ENCODE results near the gene CACNB1. TPM values are rescaled to one million over a fixed set of nuclear protein-coding genes. Genes with fewer than 3 reads are reported as not detected.

CACNB1 gene
- total RNA-seq, 4 donors from 2014 or later: 3.6 to 7.9 (median 5.9) TPM

GRCh38 chr17:39243155-39243554 is 45.7 kb upstream of the CACNB1 start:
- H3K36me3 ChIP-seq: no peaks in the 10 kb centered on the region
- no peak overlapping the region for H3K27ac ChIP-seq
- no peaks in the 10 kb centered on the region for H3K9me3 ChIP-seq
- peaks cover 0 to 18% (median 0%) of the 10 kb centered on the region in 3 donors for H3K4me1 ChIP-seq
- no peak for ATAC-seq
- H3K4me3 ChIP-seq: no peak overlapping the region
- TF ChIP-seq EP300 (IDR thresholded peaks at IDR 0.05): no peak
- TF ChIP-seq POLR2A (IDR thresholded peaks at IDR 0.05): no peak
- no peak for TF ChIP-seq POLR2AphosphoS5 (IDR thresholded peaks at IDR 0.05)
- TF ChIP-seq, protein P1, sequence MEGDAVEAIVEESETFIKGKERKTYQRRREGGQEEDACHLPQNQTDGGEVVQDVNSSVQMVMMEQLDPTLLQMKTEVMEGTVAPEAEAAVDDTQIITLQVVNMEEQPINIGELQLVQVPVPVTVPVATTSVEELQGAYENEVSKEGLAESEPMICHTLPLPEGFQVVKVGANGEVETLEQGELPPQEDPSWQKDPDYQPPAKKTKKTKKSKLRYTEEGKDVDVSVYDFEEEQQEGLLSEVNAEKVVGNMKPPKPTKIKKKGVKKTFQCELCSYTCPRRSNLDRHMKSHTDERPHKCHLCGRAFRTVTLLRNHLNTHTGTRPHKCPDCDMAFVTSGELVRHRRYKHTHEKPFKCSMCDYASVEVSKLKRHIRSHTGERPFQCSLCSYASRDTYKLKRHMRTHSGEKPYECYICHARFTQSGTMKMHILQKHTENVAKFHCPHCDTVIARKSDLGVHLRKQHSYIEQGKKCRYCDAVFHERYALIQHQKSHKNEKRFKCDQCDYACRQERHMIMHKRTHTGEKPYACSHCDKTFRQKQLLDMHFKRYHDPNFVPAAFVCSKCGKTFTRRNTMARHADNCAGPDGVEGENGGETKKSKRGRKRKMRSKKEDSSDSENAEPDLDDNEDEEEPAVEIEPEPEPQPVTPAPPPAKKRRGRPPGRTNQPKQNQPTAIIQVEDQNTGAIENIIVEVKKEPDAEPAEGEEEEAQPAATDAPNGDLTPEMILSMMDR (IDR thresholded peaks at IDR 0.05): no peak
- H3K27me3 ChIP-seq: peaks cover 49% of the 10 kb centered on the region
- 51 to 66% methylated on average over 4 to 7 of the region's 8 CpGs for WGBS, 2 donors (ENCODE audit: low coverage in 1 of 2)

DNA sequence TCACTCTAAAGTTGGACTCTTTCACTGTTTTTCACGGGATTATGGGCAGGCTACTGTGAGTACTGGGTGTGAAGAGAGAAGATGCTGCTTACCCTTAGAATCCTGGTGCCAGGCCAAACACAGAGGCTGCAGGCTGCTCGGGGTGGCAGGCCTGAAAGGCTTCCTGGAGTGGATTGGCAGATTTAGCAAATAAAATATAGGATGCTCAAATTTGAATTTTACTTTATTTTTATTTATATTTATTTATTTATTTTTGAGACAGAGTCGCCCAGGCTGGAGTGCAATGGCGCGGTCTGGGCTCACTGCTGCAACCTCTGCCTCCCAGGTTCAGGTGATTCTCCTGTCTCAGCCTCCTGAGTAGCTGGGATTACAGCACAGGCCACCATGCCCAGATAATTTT is 43.2 kb upstream of the CACNB1 start:
- TF ChIP-seq, protein P1 (IDR thresholded peaks at IDR 0.05): no peak
- no peak for TF ChIP-seq POLR2AphosphoS5 (IDR thresholded peaks at IDR 0.05)
- no peak for TF ChIP-seq POLR2A (IDR thresholded peaks at IDR 0.05)
- TF ChIP-seq EP300 (IDR thresholded peaks at IDR 0.05): no peak
- Histone ChIP-seq H3K4me1 (peaks cover 0 to 20% (median 0%) of the 10 kb centered on the region in 3 donors), H3K27ac (no peak overlapping the region), H3K27me3 (peaks cover 72% of the 10 kb centered on the region), H3K9me3 (no peaks in the 10 kb centered on the region), H3K4me3 (no peak overlapping the region), H3K36me3 (no peaks in the 10 kb centered on the region)
- WGBS, 2 donors (ENCODE audit: low coverage in 1 of 2): 76 to 90% methylated on average over 3 to 4 of the region's 5 CpGs
- ATAC-seq: no peak

- Histone ChIP-seq H3K4me1 (peaks cover 0 to 13% (median 0%) of the 10 kb centered on the region in 3 donors), H3K4me3 (no peak overlapping the region), H3K9me3 (no peaks in the 10 kb centered on the region), H3K36me3 (no peaks in the 10 kb centered on the region), H3K27ac (no peak overlapping the region), H3K27me3 (peaks cover 81% of the 10 kb centered on the region)
- ATAC-seq: no peak
- WGBS, 2 donors (ENCODE audit: low coverage in 1 of 2): 43 to 80% methylated on average over 3 to 7 of the region's 16 CpGs
- no peak for TF ChIP-seq POLR2AphosphoS5 (IDR thresholded peaks at IDR 0.05)
- no peak for TF ChIP-seq EP300 (IDR thresholded peaks at IDR 0.05)
- no peak for TF ChIP-seq POLR2A (IDR thresholded peaks at IDR 0.05)
- TF ChIP-seq, protein P1 (IDR thresholded peaks at IDR 0.05): peak in 2 of 4 experiments; percentile 26 to 55
Measured at GRCh38 chr17:39239640-39240314, 42.3 kb upstream of the CACNB1 start.

DNA sequence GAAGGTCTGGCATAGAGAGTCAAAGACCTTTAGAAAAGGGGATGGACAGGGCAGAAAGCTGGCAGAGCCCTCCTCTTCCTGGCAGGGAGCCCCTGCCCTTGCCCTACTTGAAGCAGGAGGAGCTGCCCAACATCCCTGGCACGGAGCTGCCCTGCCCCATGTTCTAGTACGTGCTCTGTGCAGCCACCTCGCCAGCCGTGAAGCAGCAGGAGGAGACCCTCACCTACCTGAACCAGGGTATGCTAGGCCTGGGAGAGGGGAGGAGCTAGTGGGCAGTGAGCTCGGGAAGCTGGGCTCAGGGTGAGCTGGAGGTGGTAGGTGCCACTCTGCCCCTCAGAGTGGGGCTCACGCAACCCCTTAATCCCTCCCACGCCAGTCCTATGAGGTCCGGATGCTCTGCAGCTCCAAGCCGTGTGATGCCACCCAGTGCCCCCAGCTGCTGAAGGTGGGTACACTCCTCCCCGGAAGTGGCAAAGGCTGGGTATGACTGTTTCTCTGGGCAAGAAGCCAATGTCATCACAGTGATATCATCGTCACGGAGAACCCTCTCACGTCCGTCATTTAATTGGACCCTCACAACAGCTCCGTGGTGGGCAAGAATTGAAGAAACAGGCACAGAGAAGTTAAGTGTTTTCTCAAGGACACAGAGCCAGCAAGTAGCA is 41.0 kb upstream of the CACNB1 start:
- Histone ChIP-seq H3K4me3 (no peak overlapping the region), H3K27ac (no peak overlapping the region), H3K36me3 (no peaks in the 10 kb centered on the region), H3K9me3 (no peaks in the 10 kb centered on the region), H3K27me3 (peaks cover 93% of the 10 kb centered on the region), H3K4me1 (peaks cover 0 to 7% (median 0%) of the 10 kb centered on the region in 3 donors)
- ATAC-seq: no peak
- no peak for TF ChIP-seq POLR2A (IDR thresholded peaks at IDR 0.05)
- TF ChIP-seq, protein P1 (IDR thresholded peaks at IDR 0.05): no peak
- no peak for TF ChIP-seq POLR2AphosphoS5 (IDR thresholded peaks at IDR 0.05)
- TF ChIP-seq EP300 (IDR thresholded peaks at IDR 0.05): no peak
- 20% methylated on average over 1 of the region's 15 CpGs; no CpG with 5 or more reads in 1 of the 2 donors for WGBS, 2 donors (ENCODE audit: low coverage in 1 of 2)

All from gastroesophageal sphincter (tissue), 4 donors.